ENCODE results near the gene VIM. TPM values are rescaled to one million over a fixed set of nuclear protein-coding genes. Genes with fewer than 3 reads are reported as not detected.

VIM gene
- total RNA-seq, 1 experiment from 2014 or later, result 7.2 TPM

DNA sequence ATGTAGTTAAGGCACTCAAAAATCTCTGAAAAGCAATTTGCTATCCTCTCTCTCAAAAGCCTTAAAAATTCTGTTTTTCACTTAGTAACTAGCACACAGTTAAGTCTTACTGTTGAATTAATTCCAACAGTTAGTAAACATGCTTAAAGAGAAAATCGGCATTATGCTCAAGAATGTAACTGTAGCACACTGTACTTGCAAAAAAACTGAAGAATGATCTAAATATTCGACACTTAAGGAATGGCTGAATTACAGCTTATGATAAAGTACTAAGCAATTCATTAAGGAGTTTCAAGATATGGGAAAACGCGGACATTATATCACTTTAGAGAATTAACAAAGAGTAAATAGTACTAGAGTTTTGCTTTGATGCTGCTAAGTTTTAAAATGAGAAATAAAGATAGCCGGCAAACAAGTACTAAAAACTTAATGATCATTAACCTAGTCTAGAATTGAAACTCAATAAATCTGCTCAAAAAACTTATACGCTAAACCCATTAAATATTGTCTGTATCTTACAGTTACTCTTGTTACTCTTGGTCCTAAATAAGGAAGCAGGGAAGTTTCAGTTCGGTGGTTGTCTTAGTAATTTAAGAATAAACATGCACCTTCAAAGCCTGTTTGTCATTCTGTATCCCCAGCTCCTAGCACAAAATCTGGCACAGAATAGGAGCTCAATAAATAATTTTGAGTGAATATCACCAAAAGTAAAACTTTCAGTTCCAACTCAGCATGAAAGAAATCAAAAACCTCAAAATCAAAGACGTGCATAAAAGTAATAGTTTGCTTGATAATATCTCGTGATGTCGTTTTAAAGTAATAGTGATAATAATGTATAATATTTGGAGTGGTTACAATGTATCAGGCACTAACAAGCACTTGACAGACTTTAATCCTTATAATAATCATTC lies 27.8 kb upstream of the VIM start:
- peak overlapping the region; percentile 84 for H3K4me2 ChIP-seq (ENCODE audit: low read length)
- no peaks in the 10 kb centered on the region for H3K36me3 ChIP-seq (ENCODE audit: control insufficient read depth in 1 of 2, insufficient read depth in 2 of 2, low read length in 2 of 2)
- no peaks in the 10 kb centered on the region for H3K27me3 ChIP-seq (ENCODE audit: insufficient read depth, low read length)
- ChIA-PET CTCF (interaction anchor here (1.5 kb wide), 1 partner anchor 30 kb away, joined by 12 read pairs; no protein-coding TSS in a partner anchor), POLR2A (interaction anchor here (1.3 to 2.0 kb wide), 3 partner anchors 13 to 308 kb away, joined by 3 to 28 read pairs (median 13); no protein-coding TSS in a partner anchor), RAD21 (ENCODE audit: low non-redundant PET in 1 of 2, low total read pairs in 2 of 2, uncharacterized antibody in 2 of 2, unreplicated experiment in 2 of 2) (no interaction called here)
- H3K4me1 ChIP-seq (ENCODE audit: control insufficient read depth in 1 of 2, insufficient read depth in 2 of 2, low read length in 2 of 2), result peaks cover 5 to 14% of the 10 kb centered on the region in 2 experiments
- no peak for ATAC-seq
- H3K27ac ChIP-seq (ENCODE audit: low read depth, low read length), result peak overlapping the region; percentile 74; the same call in 1 of the 2 replicates
- DNase-seq (ENCODE audit: low read depth, low spot score), result no peak
- TF ChIP-seq CBX3 (IDR thresholded peaks at IDR 0.05; ENCODE audit: low read depth) (no peak), CTCF (IDR thresholded peaks at IDR 0.05 in 2 of 3, conservative IDR thresholded peaks at IDR 0.05 in 1 of 3; ENCODE audit: borderline replicate concordance in 1 of 3, insufficient read depth in 1 of 3, low read depth in 2 of 3, low read length in 2 of 3) (no peak), SRF (IDR thresholded peaks at IDR 0.05; ENCODE audit: low read depth) (no peak), ELF1 (IDR thresholded peaks at IDR 0.05; ENCODE audit: borderline replicate concordance, low read depth) (no peak), JUND (IDR thresholded peaks at IDR 0.05) (no peak), SIN3A (IDR thresholded peaks at IDR 0.05; ENCODE audit: low read depth) (0 out of 2 replicates have a peak, but pooled peaks have one; percentile 6), ZNF274 (IDR thresholded peaks at IDR 0.05; ENCODE audit: low read depth, low read length) (no peak)
- H3K79me2 ChIP-seq (ENCODE audit: insufficient read depth, low read length), result peaks cover 3% of the 10 kb centered on the region; the same call in 1 of the 2 replicates
- no peaks in the 10 kb centered on the region for H3K9me3 ChIP-seq (ENCODE audit: control insufficient read depth in 1 of 2, insufficient read depth in 1 of 2, low read depth in 1 of 2, low read length in 2 of 2)
- H4K20me1 ChIP-seq (ENCODE audit: insufficient read depth), result no peaks in the 10 kb centered on the region
- H2AFZ ChIP-seq (ENCODE audit: low read depth, low read length, poor library complexity, severe bottlenecking), result no peak overlapping the region
- peak overlapping the region; percentile 76 for H3K9ac ChIP-seq (ENCODE audit: low read length)
- peak overlapping the region; percentile 68 to 85 for H3K4me3 ChIP-seq (replicated peaks in 1 of 2; ENCODE audit: low read depth in 1 of 2, low read length in 2 of 2)
- H3K9me2 ChIP-seq (ENCODE audit: insufficient read depth), result no peaks in the 10 kb centered on the region
- TSS peak; percentile 52 for BruUV-seq (replicated peaks)
- intact Hi-C loops (cut with micrococcal nuclease), result no loop called here

All from HCT116 (cell line).